ENCODE measurements around the gene CELF3.

DNA sequence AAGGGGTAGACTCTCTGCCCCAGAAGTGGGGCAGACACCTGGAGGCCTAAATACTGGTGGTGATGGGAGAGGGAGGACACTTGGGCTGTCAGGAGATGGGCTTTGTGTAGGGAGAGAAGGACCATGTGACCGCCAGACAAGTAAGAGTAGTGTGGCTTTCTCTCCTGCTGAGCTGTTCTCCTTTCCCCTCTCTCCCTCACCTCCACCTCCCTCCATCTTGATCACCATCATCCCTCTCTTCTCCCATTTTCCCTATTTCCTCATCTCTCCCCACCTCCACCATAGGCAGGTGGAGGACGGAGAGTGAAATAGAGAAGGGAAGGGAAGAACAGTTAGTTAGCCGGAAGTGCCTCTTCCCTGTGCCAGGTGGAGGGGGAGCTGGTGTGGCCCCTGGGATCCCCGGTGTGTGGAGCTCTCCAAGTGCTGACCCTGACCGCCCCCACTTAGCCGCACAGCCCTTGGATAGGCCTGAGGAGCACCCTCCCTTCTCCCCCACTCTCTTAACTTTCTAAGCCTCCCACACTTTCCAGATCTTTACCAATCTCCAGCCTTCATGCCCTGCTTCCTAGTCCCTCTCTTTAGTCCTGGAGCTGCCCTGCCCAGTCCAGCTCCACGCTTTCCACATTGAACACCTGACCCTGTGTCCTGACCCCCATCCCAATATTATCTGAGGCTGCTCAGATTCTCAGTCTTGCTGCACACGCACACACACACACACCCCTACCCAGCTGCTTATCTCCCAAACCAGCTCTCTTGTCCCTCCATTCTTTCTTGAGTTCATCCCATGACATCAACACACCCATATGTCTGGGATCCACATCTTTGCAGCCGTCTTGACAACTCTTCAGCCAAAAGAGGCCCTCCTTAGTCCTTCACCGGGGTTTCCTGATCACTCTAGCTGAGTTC lies 1.5 kb downstream of the CELF3 start:
- TF ChIP-seq EZH2 (IDR thresholded peaks at IDR 0.05; ENCODE audit: insufficient read depth, poor library complexity, severe bottlenecking) (no peak), EZH2phosphoT487 (IDR thresholded peaks at IDR 0.05; ENCODE audit: insufficient read depth, low read depth) (no peak)
